HepG2 (cell line): ENCODE results near the gene ETFB. TPM values are rescaled to one million over a fixed set of nuclear protein-coding genes. Genes with fewer than 3 reads are reported as not detected.

Experiments used
- ATF3 ChIP-seq: sonication (generic); formaldehyde crosslinking; IDR thresholded peaks from 2 replicates; pipeline ENCODE4 v1.4.0; 2020; ENCODE audit warnings: missing genetic modification reagents
- CEBPG ChIP-seq: IDR thresholded peaks from 2 replicates; pipeline ENCODE4 v1.6.1; 2016
- GRHL1 ChIP-seq: sonication (generic); formaldehyde crosslinking; conservative IDR thresholded peaks from 2 replicates; pipeline ENCODE4 v1.8.0; 2022; ENCODE audit warnings: missing genetic modification reagents
- HIC2 ChIP-seq: sonication (generic); formaldehyde crosslinking; IDR thresholded peaks from 2 replicates; pipeline ENCODE4 v1.9.0; 2022; ENCODE audit warnings: low read depth, missing genetic modification reagents
- HIVEP1 ChIP-seq: sonication (generic); formaldehyde crosslinking; IDR thresholded peaks from 2 replicates; pipeline ENCODE4 v1.4.0; 2020; ENCODE audit warnings: mild to moderate bottlenecking, missing genetic modification reagents
- MIER2 ChIP-seq: IDR thresholded peaks from 2 replicates; pipeline ENCODE4 v1.6.1; 2016; ENCODE audit warnings: missing biosample characterization, missing genetic modification reagents
- MLX ChIP-seq: IDR thresholded peaks from 2 replicates; pipeline ENCODE4 v1.6.1; 2016
- PHF20 ChIP-seq: sonication (generic); formaldehyde crosslinking; IDR thresholded peaks from 2 replicates; pipeline ENCODE4 v1.5.0; 2020; ENCODE audit warnings: mild to moderate bottlenecking, missing genetic modification reagents
- RAD21 ChIP-seq: fragments of 450-650 bp; formaldehyde crosslinking; IDR thresholded peaks from 2 replicates; pipeline ENCODE4 v1.5.0; 2020; ENCODE audit warnings: mild to moderate bottlenecking
- RAD51 ChIP-seq: fragments of 450-650 bp; IDR thresholded peaks from 2 replicates; pipeline ENCODE4 v1.6.1; 2016; ENCODE audit warnings: borderline replicate concordance
- SUZ12 ChIP-seq: fragments of 150-350 bp; IDR thresholded peaks from 2 replicates; pipeline ENCODE4 v1.6.1; 2014; ENCODE audit warnings: low read depth, low read length
- TARDBP ChIP-seq: sonication (generic); formaldehyde crosslinking; IDR thresholded peaks from 2 replicates; pipeline ENCODE4 v1.8.0; 2022; ENCODE audit warnings: mild to moderate bottlenecking, missing genetic modification reagents
- THAP9 ChIP-seq: sonication (generic); formaldehyde crosslinking; IDR thresholded peaks from 2 replicates; pipeline ENCODE4; 2020; ENCODE audit warnings: missing genetic modification reagents, mild to moderate bottlenecking, borderline replicate concordance
- UBTF ChIP-seq: sonication (generic); formaldehyde crosslinking; IDR thresholded peaks from 2 replicates; pipeline ENCODE4 v1.4.0; 2020; ENCODE audit warnings: mild to moderate bottlenecking, missing genetic modification reagents
- YY1 ChIP-seq: IDR thresholded peaks from 2 replicates; pipeline ENCODE4 v1.6.1; 2011; ENCODE audit warnings: low read length, low read depth, moderate library complexity, mild to moderate bottlenecking; ENCODE audit not compliant: insufficient read depth, insufficient replicate concordance
- ZBTB46 ChIP-seq: sonication (generic); formaldehyde crosslinking; IDR thresholded peaks from 2 replicates; pipeline ENCODE4 v1.4.0; 2020; ENCODE audit warnings: mild to moderate bottlenecking, missing genetic modification reagents, borderline replicate concordance
- ZNF331 ChIP-seq: sonication (generic); formaldehyde crosslinking; IDR thresholded peaks from 2 replicates; pipeline ENCODE4 v1.4.0; 2020; ENCODE audit warnings: missing genetic modification reagents
- polyA plus RNA-seq, 8 experiments: library from polyadenylated mRNA; depleted of rRNA in 3 of 8; stranded (reverse) in 7 of 8; unstranded in 1 of 8; fragments of >200 nt; fragmentation: Illumina TruSeq in 4 of 8; extraction: Trizol in 4 of 8; gene quantifications; 2 replicates each; pipeline versions ENCODE4 v1.2.1 to v1.2.3, GENCODE V29; 2011 to 2016; ENCODE audit warnings: low read depth in 4 of 8, missing spikeins in 1 of 8, mixed read lengths in 1 of 8; ENCODE audit not compliant: insufficient read depth in 1 of 8
- total RNA-seq, 5 experiments: library from RNA; depleted of rRNA; stranded (reverse); fragments of >200 nt; fragmentation: Illumina TruSeq; extraction: Trizol; gene quantifications; 2 replicates each; pipeline ENCODE4 v1.2.3, GENCODE V29; 2016; ENCODE audit warnings: low read depth in 1 of 5

The ETFB gene
- total and polyA plus RNA-seq, 2 of the 13 experiments (the other 11 are each of a cell fraction or from before 2014, with no cell fraction given): 678 to 1,314 TPM

- no peak for TF ChIP-seq HIC2 (CRISPR knock-in tag)
- no peak for TF ChIP-seq SUZ12
- no peak for TF ChIP-seq ATF3 (CRISPR knock-in tag)
- 0 out of 2 replicates have a peak, but pooled peaks have one; percentile 48 for TF ChIP-seq MIER2
- TF ChIP-seq UBTF (CRISPR knock-in tag): no peak
- TF ChIP-seq GRHL1 (CRISPR knock-in tag): no peak
- no peak for TF ChIP-seq ZBTB46
- TF ChIP-seq THAP9 (CRISPR knock-in tag): no peak
- no peak for TF ChIP-seq YY1
- no peak for TF ChIP-seq HIVEP1 (CRISPR knock-in tag)
- no peak for TF ChIP-seq CEBPG (CRISPR knock-in tag)
- TF ChIP-seq ZNF331: no peak
- no peak for TF ChIP-seq MLX (CRISPR knock-in tag)
- TF ChIP-seq RAD21 (CRISPR knock-in tag): peak; percentile 80
- peak; percentile 39; the same call in 1 of the 2 replicates for TF ChIP-seq TARDBP (CRISPR knock-in tag)
- TF ChIP-seq RAD51: no peak
- TF ChIP-seq PHF20 (CRISPR knock-in tag): 0 out of 2 replicates have a peak, but pooled peaks have one; percentile 20
These were observed 41.4 kb upstream of the ETFB start (continued) for GRCh38 chr19:51407511-51408131.
